Measurements from ENCODE around the gene ARHGEF1. TPM values are rescaled to one million over a fixed set of nuclear protein-coding genes. Genes with fewer than 3 reads are reported as not detected.

The ARHGEF1 gene
- total RNA-seq, 1 donor from 2014 or later: 70.5 TPM

- peaks cover 51% of the 10 kb centered on the region for H3K4me1 Mint-ChIP-seq (ENCODE audit: low read depth)
- H3K36me3 Mint-ChIP-seq (ENCODE audit: low read depth): peaks cover 42% of the 10 kb centered on the region
- H3K9me3 Mint-ChIP-seq (ENCODE audit: low read depth): no peaks in the 10 kb centered on the region
- no peak for TF ChIP-seq CTCF (IDR thresholded peaks at IDR 0.05)
- no peak for DNase-seq (ENCODE audit: low spot score)
- H3K27ac Mint-ChIP-seq (ENCODE audit: unreplicated experiment): peak overlapping the region; percentile 45
- H3K27me3 Mint-ChIP-seq (ENCODE audit: low read depth): no peaks in the 10 kb centered on the region
- no peak overlapping the region for H3K4me3 Mint-ChIP-seq (ENCODE audit: unreplicated experiment)
Measured at GRCh38 chr19:41862445-41862986, 20.5 kb upstream of the ARHGEF1 start.

GRCh38 chr19:41863209-41863931 lies 19.6 kb upstream of the ARHGEF1 start:
- no peaks in the 10 kb centered on the region for H3K9me3 Mint-ChIP-seq (ENCODE audit: low read depth)
- H3K36me3 Mint-ChIP-seq (ENCODE audit: low read depth): peaks cover 47% of the 10 kb centered on the region
- H3K27me3 Mint-ChIP-seq (ENCODE audit: low read depth): no peaks in the 10 kb centered on the region
- no peak overlapping the region for H3K4me3 Mint-ChIP-seq (ENCODE audit: unreplicated experiment)
- H3K27ac Mint-ChIP-seq (ENCODE audit: unreplicated experiment): peak overlapping the region; percentile 51
- TF ChIP-seq CTCF (IDR thresholded peaks at IDR 0.05): no peak
- H3K4me1 Mint-ChIP-seq (ENCODE audit: low read depth): peaks cover 57% of the 10 kb centered on the region
- no peak for DNase-seq (ENCODE audit: low spot score)

- no peak for TF ChIP-seq CTCF (IDR thresholded peaks at IDR 0.05)
- Mint-ChIP-seq H3K27me3 (ENCODE audit: low read depth) (no peaks in the 10 kb centered on the region), H3K9me3 (ENCODE audit: low read depth) (no peaks in the 10 kb centered on the region), H3K36me3 (ENCODE audit: low read depth) (peaks cover 50% of the 10 kb centered on the region), H3K27ac (ENCODE audit: unreplicated experiment) (peak overlapping the region; percentile 72), H3K4me1 (ENCODE audit: low read depth) (peaks cover 53% of the 10 kb centered on the region), H3K4me3 (ENCODE audit: unreplicated experiment) (no peak overlapping the region)
- DNase-seq (ENCODE audit: low spot score): no peak
Measured at GRCh38 chr19:41864374-41864773, 18.6 kb upstream of the ARHGEF1 start.

GRCh38 chr19:41866284-41866683 lies 16.7 kb upstream of the ARHGEF1 start:
- no peak for TF ChIP-seq CTCF (IDR thresholded peaks at IDR 0.05)
- Mint-ChIP-seq H3K9me3 (ENCODE audit: low read depth) (no peaks in the 10 kb centered on the region), H3K27ac (ENCODE audit: unreplicated experiment) (peak overlapping the region; percentile 49), H3K4me1 (ENCODE audit: low read depth) (peaks cover 45% of the 10 kb centered on the region), H3K4me3 (ENCODE audit: unreplicated experiment) (no peak overlapping the region), H3K27me3 (ENCODE audit: low read depth) (no peaks in the 10 kb centered on the region), H3K36me3 (ENCODE audit: low read depth) (peaks cover 54% of the 10 kb centered on the region)
- no peak for DNase-seq (ENCODE audit: low spot score)

GRCh38 chr19:41868120-41868988 lies 14.6 kb upstream of the ARHGEF1 start:
- TF ChIP-seq CTCF (IDR thresholded peaks at IDR 0.05): no peak
- no peak for DNase-seq (ENCODE audit: low spot score)
- Mint-ChIP-seq H3K9me3 (ENCODE audit: low read depth) (no peaks in the 10 kb centered on the region), H3K27ac (ENCODE audit: unreplicated experiment) (peak overlapping the region; percentile 49), H3K27me3 (ENCODE audit: low read depth) (no peaks in the 10 kb centered on the region), H3K4me3 (ENCODE audit: unreplicated experiment) (no peak overlapping the region), H3K4me1 (ENCODE audit: low read depth) (peaks cover 24% of the 10 kb centered on the region), H3K36me3 (ENCODE audit: low read depth) (peaks cover 43% of the 10 kb centered on the region)
